ENCODE measurements around the gene MAJIN. TPM values are rescaled to one million over a fixed set of nuclear protein-coding genes. Genes with fewer than 3 reads are reported as not detected.
"Not testable (repeated sequence)": the region's sequence is repeated elsewhere in the genome, so short reads cannot be mapped to it uniquely, and the experiment has no call there.

MAJIN gene
- total RNA-seq, 1 donor: not detected

- Histone ChIP-seq H4K20me1 (ENCODE audit: insufficient read depth, low read length) (no peaks in the 10 kb centered on the region), H3K4me1 (ENCODE audit: insufficient read depth, low read length) (peaks cover 5% of the 10 kb centered on the region), H3K9me3 (ENCODE audit: low read depth, low read length) (no peaks in the 10 kb centered on the region), H2AFZ (ENCODE audit: low read length) (peak overlapping the region; percentile 89), H3K4me3 (ENCODE audit: insufficient read depth, low read length) (no peak overlapping the region), H3K79me2 (ENCODE audit: insufficient read depth, low read length) (no peaks in the 10 kb centered on the region), H3K27ac (ENCODE audit: low read depth, low read length) (no peak overlapping the region), H3K36me3 (ENCODE audit: insufficient read depth, low read length) (no peaks in the 10 kb centered on the region), H3K27me3 (ENCODE audit: insufficient read depth, low read length) (no peaks in the 10 kb centered on the region), H3K4me2 (ENCODE audit: insufficient read depth, low read length) (peak overlapping the region; percentile 18)
- no peak for DNase-seq (ENCODE audit: insufficient read length, low spot score, missing footprints)
- TF ChIP-seq, protein P1, sequence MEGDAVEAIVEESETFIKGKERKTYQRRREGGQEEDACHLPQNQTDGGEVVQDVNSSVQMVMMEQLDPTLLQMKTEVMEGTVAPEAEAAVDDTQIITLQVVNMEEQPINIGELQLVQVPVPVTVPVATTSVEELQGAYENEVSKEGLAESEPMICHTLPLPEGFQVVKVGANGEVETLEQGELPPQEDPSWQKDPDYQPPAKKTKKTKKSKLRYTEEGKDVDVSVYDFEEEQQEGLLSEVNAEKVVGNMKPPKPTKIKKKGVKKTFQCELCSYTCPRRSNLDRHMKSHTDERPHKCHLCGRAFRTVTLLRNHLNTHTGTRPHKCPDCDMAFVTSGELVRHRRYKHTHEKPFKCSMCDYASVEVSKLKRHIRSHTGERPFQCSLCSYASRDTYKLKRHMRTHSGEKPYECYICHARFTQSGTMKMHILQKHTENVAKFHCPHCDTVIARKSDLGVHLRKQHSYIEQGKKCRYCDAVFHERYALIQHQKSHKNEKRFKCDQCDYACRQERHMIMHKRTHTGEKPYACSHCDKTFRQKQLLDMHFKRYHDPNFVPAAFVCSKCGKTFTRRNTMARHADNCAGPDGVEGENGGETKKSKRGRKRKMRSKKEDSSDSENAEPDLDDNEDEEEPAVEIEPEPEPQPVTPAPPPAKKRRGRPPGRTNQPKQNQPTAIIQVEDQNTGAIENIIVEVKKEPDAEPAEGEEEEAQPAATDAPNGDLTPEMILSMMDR (IDR thresholded peaks at IDR 0.05; ENCODE audit: extremely low read depth, low read depth, low read length): no peak
Measured at GRCh38 chr11:64990222-64990923, 18.5 kb upstream of the MAJIN start.

DNA sequence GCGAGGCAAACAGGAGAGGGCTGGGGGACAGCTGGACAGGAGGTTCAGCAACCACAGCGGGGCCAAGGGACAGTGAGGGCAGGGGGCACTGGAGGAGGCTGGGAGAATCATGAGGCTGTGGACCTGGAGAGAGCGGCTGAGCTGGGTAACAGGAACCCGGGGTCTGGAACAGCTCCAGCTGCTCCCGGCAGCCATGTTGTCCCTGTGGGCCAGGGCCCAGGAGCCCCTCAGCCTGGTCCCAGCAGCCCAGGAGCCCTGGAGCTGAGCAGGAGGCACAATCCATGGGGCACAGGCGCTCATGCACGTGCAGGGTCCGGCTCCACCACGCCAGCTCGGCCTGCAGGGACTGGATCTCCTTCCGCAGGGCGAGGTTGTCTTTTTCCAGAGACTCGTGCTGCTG, 17.5 kb upstream of the MAJIN start:
- Histone ChIP-seq H2AFZ (ENCODE audit: low read length) (no peak overlapping the region), H3K9me3 (ENCODE audit: low read depth, low read length) (no peaks in the 10 kb centered on the region), H3K79me2 (ENCODE audit: insufficient read depth, low read length) (no peaks in the 10 kb centered on the region), H3K4me1 (ENCODE audit: insufficient read depth, low read length) (peaks cover 5% of the 10 kb centered on the region), H3K27ac (ENCODE audit: low read depth, low read length) (no peak overlapping the region), H3K4me3 (ENCODE audit: insufficient read depth, low read length) (no peak overlapping the region), H3K4me2 (ENCODE audit: insufficient read depth, low read length) (no peak overlapping the region), H4K20me1 (ENCODE audit: insufficient read depth, low read length) (no peaks in the 10 kb centered on the region), H3K27me3 (ENCODE audit: insufficient read depth, low read length) (no peaks in the 10 kb centered on the region), H3K36me3 (ENCODE audit: insufficient read depth, low read length) (no peaks in the 10 kb centered on the region)
- no peak for DNase-seq (ENCODE audit: insufficient read length, low spot score, missing footprints)
- TF ChIP-seq, protein P1 (IDR thresholded peaks at IDR 0.05; ENCODE audit: extremely low read depth, low read depth, low read length): no peak

DNA sequence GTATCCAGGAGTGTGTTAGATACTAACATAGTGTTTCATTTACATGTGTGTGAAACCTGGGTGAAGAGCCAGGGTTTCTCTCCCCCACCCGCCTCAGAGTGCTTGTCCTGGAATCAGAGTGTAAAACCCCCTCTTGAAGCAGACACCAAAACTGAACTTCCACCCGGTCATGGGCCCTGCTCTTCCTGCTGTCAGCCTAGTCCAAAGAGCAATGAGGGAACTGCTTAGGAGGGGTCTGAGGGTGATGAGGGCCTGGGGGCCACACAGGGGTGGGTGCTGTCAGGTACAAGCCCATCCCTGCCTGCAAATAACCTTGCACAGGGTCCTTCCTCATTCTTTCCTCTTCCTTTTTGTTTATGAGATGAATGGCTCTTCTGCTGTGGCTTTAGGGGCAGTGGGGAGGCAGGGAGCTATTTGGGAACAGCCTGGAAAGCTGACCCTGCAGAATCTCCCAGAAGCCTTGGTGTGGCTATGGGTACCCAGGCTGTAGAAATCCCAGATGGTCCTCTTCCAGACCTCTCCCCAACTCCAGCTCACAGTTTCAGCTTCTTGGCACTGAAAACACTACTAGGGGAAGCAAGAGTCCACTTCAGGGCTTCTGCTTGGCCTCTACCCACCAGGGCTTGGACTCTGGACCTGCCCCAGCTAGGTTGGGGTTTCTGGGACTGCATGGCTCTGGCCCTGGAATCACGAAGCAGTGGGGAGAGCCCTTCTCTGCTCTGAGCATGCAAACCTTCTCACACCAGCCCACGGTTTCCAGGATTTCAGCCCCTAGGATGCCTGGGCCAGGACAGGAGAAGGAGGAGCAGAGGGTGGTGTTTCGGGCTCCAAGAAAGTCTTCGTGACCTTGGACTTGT, 16.3 kb upstream of the MAJIN start:
- no peak overlapping the region for H3K4me2 ChIP-seq (ENCODE audit: insufficient read depth, low read length)
- peaks cover 5% of the 10 kb centered on the region for H3K4me1 ChIP-seq (ENCODE audit: insufficient read depth, low read length)
- H2AFZ ChIP-seq (ENCODE audit: low read length): no peak overlapping the region
- H3K79me2 ChIP-seq (ENCODE audit: insufficient read depth, low read length): no peaks in the 10 kb centered on the region
- H4K20me1 ChIP-seq (ENCODE audit: insufficient read depth, low read length): no peaks in the 10 kb centered on the region
- no peak overlapping the region for H3K4me3 ChIP-seq (ENCODE audit: insufficient read depth, low read length)
- H3K36me3 ChIP-seq (ENCODE audit: insufficient read depth, low read length): no peaks in the 10 kb centered on the region
- no peaks in the 10 kb centered on the region for H3K27me3 ChIP-seq (ENCODE audit: insufficient read depth, low read length)
- DNase-seq (ENCODE audit: insufficient read length, low spot score, missing footprints): no peak
- no peak overlapping the region for H3K27ac ChIP-seq (ENCODE audit: low read depth, low read length)
- TF ChIP-seq, protein P1 (IDR thresholded peaks at IDR 0.05; ENCODE audit: extremely low read depth, low read depth, low read length): no peak
- no peaks in the 10 kb centered on the region for H3K9me3 ChIP-seq (ENCODE audit: low read depth, low read length)

DNA sequence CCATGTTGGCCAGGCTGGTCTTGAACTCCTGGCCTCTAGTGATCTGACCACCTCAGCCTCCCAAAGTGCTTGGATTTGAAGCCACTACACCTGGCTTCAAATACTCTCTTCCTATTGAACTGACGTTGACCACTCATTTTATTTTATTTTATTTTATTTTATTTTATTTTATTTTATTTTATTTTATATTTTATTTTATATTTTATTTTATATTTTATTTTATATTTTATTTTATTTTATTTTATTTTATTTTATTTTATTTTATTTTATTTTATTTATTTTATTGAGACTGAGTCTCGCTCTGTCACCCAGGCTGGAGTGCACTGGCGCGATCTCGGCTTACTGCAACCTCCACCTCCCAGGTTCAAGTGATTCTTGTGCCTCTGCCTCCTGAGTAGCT, 11.4 kb upstream of the MAJIN start:
- not testable (repeated sequence) for H3K27me3 ChIP-seq (ENCODE audit: insufficient read depth, low read length); H3K27ac ChIP-seq (ENCODE audit: low read depth, low read length); H3K4me3 ChIP-seq (ENCODE audit: insufficient read depth, low read length); H4K20me1 ChIP-seq (ENCODE audit: insufficient read depth, low read length); H3K4me1 ChIP-seq (ENCODE audit: insufficient read depth, low read length); H3K9me3 ChIP-seq (ENCODE audit: low read depth, low read length); H2AFZ ChIP-seq (ENCODE audit: low read length); DNase-seq (ENCODE audit: insufficient read length, low spot score, missing footprints); H3K4me2 ChIP-seq (ENCODE audit: insufficient read depth, low read length); H3K79me2 ChIP-seq (ENCODE audit: insufficient read depth, low read length); H3K36me3 ChIP-seq (ENCODE audit: insufficient read depth, low read length)

Measured in osteoblast (primary cell).